GM12873 (cell line): ENCODE measurements around the gene TUT1.

ENCODE experiments used
- TF ChIP-seq, protein P1 (sequence below): IDR thresholded peaks from 2 replicates; pipeline ENCODE4 v1.5.1; 2012; ENCODE audit warnings: low read depth, mild to moderate bottlenecking, moderate library complexity, low read length, control low read depth; ENCODE audit not compliant: insufficient read depth; ENCODE audit errors: missing control alignments

The TUT1 gene

DNA sequence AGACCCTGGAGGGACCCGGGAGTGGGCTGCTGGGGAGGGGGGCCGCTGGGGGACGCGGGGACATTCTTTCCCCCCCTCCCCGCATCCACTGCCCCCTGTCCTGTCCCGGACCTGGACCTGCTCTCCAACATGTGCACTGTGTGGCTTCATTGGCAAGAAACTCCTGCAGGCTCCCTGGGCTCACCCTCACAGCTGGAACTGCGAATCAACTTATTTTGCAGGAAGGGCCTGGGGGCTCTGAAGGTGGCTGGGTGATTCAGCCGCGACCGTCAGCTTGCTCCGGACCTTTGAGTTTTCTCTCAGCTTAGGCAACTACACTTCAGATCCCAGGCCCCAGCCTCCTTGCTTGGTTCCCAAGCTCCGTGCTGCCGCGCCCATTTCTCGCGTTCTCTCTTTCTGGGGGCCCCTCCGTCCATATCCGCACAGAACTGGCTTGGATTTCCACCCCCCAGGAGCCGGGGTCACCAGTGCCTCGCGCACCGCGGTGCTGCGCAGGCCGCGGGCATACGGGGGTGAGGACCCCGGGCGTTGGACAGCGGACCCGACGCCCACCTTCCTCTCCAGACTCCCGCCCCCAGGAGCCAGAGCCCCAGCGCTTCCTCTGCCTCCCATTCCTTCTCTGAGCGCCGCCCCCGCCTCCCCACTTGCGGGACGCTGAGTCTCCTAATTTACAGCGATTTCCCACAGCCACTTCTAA is 44.2 kb downstream of the TUT1 start:
- TF ChIP-seq, protein P1, sequence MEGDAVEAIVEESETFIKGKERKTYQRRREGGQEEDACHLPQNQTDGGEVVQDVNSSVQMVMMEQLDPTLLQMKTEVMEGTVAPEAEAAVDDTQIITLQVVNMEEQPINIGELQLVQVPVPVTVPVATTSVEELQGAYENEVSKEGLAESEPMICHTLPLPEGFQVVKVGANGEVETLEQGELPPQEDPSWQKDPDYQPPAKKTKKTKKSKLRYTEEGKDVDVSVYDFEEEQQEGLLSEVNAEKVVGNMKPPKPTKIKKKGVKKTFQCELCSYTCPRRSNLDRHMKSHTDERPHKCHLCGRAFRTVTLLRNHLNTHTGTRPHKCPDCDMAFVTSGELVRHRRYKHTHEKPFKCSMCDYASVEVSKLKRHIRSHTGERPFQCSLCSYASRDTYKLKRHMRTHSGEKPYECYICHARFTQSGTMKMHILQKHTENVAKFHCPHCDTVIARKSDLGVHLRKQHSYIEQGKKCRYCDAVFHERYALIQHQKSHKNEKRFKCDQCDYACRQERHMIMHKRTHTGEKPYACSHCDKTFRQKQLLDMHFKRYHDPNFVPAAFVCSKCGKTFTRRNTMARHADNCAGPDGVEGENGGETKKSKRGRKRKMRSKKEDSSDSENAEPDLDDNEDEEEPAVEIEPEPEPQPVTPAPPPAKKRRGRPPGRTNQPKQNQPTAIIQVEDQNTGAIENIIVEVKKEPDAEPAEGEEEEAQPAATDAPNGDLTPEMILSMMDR: no peak

DNA sequence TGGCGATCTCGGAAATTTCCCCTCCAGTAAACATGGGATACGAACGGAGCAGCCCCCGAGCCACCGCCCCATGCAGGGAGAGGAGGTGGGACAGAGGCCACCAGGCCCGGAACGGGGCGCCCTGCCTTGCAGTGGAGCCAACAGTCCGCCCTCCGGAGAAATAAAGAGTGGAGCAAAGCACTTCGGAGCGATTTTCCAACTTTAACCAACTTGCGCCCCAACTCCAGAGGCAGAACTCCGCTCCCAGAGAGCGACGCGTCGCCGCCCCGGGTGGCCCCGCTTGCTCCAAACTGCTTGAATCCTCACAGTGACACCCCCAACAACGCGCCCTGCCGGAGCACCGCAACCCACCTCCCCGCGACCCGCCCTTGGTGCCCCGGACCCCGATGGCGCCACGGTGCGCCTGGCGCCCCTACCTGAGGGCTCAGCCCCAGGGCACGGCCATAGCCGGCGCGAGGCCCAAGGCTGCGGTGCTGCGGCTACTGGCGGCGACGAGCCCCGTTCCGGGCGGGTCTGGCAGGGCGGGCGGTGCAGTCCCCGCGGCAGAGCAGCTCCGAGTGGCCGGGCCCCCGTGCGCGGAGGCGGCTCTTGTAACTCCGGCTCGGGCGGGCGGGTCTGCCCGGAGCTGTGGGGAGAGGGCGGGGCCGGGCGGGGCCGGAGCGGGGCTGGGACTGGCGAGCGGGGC is 44.9 kb downstream of the TUT1 start, which contains the start of gene AHNAK:
AHNAK (minus strand) TSS at position 563 of the 685 bp plus-strand sequence. CDS start 10,708 bp downstream, outside the sequence.
- TF ChIP-seq, protein P1: no peak

DNA sequence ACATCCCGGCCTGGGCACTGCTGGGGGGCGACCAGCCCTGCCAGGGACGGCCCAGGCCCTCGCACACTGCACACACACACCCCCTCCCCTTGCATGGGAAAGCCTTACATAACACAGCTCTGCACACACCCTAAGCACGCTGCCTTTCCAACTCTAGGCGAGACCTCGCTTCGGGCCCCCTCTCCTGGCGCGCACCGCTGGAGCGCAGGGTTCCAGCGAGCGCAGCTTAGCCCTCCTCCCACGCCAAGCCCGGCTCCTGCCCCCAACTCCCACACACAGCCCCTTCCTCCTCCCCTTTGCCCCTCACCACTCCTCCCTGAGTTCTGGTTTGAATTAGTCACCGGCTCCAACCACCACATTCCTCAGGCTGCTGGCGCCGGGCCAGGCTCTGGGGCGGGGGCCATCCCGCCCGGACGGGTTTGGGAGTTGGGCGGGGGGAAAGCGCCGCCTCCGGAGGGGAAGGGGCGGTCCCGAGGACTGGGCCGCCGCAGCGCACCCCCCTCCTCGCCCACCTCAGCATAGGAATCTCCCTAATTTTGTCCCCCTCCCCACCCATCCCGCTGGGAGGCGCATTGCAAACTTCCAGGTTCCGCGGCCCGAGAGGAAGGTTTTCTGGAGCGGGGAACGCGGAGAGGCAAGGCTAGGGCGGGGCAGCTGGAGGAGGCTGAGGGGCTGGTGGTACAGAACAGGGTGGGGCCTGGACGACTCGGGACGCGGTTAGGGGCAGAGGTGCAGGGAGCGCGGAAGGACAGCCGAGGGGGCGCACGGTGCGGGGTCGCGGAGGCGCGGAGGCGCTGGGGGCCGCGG is 45.7 kb downstream of the TUT1 start:
- TF ChIP-seq, protein P1: peak; percentile 26

DNA sequence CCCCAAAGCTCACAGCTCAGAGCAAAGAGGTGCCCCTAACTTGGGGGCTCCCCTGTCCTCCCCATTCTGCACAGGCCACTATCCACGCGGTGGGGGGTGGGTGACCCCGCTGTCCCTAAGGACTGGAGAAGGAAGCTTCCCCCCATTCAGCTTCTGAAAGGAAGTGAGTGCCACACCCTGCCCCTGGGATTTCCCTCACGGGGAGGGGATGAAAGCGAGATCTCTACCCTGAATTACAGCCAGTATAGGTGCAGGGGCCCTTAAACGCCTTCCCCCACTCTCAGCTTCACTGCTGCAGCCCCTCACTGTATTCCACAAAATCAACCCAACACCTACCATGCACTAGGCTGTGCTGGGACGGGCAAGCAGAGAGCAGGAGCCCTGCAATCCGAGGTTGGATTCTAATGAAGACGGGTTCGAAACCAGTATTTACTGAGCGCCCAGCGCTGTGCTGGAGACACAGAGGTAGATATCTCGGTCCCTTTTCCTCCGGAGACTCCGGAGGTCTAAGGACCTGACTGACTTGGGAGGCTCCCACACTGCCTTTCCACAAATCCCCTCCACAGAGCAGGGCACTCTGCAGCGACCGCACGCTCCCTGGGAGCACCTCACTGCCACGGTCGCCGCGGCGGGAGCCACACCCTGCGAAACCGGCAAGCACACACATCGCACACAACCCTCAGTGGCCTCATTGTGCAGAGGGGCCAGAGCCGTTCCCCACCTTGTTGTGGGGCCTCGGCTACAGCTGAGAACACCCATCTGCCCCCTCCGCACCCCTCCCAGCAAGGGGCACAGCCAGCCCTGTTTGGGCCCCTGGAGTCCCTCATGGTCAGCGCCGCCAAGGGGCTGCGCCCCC is 46.5 kb downstream of the TUT1 start:
- TF ChIP-seq, protein P1: no peak

DNA sequence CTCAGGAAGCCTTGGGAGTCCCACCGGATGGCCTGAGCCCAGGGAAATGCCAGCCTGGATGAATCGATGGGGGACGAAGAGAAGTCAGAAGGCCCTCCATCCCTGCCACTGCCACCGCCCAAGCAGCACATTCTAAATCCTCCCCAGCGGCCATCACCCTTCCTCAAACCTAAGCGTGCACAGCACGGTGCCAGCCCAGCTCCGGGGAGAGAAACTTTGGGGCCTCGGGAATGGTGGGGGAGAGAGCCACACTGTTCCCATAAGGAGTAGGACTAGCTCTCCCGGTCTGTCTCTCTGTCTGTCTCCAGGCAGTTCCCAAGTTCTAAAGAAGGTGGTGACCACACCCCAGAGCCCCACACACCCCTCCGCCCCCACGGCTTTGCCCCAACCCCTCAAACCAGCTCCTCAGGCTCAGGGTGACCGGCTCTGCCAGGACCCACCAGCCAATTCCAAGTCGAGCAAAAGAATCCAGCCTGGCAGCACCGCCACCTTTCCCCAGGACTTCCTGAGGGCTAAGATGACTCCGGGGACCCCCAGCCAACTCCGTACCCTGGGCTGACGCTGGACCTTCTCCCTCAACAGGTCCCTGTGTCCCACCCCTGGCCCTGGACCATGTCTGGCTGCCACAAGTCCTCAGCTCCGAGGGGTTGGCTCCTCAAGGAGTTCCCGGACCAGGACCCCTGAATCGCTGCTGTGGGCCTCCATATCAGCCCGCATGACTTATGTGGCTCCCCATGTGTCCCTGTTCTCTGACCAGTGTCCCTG is 47.5 kb downstream of the TUT1 start:
- TF ChIP-seq, protein P1: no peak

DNA sequence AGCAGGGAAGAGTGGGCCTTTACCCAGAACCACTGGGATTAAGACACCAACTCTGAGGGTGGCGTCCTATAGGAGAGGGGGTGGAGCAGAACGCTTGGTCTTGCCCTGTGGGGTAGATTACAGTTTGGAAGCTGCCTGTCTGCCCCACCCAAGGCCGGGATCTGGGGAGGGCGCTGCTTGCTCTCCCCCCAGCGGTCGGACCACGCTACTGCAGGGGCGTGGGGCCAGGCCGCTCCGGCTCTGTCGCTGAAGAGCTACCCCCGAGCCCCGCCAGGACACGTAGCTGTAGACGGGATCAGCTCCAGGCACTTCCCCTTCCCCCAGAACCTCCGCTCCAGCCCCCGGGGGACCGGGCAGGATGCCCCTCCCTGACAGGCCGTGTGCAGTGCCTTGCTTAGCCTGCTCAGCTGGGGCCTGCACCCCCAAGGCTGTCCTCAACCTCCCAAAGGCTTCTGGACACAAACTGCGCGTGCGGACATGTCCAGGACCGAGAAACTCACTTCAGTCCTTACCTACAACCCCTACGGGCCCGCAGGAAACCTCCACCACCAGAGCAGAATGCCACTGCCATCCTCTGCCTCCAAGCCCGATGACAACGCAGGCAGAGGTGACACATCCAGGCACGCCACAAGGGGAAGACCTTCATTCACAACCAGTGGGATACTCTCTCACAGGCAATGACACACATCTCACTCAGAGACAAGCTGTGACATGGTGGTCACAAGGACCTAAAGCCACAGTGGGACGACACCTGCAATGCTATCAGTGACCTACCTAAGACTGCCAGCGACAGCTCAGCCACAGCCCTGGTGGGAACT is 48.4 kb downstream of the TUT1 start:
- TF ChIP-seq, protein P1: peak; percentile 98
